ENCODE measurements around the gene RPL23.

DNA sequence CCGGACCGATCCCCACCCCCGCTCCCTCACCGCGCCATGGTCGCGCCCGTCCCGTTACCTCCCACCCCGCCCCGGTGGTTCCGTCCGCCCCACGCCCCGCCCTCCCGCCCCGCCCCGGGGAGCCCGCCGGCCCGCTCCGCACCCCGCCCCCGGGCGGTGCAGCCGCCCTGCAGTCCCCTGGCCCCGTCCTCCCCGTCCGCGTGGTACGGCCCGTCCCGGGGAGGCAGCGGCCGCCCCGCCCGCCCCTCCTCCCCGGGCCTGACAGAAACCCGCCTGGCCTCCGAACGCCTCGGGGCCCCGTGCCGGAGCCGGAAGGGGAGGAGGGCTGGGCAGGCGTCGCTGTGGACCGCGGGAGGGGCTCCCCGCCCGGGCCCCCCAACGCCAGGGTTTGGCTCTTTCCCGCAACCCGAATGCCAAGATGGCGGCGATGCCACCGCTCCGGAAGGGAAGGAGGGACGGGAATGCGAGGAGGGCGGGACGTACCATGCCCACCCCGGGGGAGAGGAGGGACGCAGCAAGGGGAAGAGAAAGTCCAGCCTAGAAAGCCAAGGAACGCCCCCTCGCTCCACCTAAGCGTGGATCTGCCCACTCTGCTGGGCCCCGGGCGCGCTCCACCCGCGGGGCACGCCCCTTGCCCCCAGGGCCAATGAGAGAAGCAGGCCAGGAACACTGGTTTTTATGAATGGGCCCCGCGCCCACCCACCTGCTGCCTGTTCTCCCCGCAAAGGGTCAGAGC, 53.9 kb downstream of the RPL23 start, which contains the start of gene PIP4K2B:
- peak in 1 of 4 donors; percentile 48 for TF ChIP-seq POLR2A (IDR thresholded peaks at IDR 0.05)
- TF ChIP-seq, protein P1, sequence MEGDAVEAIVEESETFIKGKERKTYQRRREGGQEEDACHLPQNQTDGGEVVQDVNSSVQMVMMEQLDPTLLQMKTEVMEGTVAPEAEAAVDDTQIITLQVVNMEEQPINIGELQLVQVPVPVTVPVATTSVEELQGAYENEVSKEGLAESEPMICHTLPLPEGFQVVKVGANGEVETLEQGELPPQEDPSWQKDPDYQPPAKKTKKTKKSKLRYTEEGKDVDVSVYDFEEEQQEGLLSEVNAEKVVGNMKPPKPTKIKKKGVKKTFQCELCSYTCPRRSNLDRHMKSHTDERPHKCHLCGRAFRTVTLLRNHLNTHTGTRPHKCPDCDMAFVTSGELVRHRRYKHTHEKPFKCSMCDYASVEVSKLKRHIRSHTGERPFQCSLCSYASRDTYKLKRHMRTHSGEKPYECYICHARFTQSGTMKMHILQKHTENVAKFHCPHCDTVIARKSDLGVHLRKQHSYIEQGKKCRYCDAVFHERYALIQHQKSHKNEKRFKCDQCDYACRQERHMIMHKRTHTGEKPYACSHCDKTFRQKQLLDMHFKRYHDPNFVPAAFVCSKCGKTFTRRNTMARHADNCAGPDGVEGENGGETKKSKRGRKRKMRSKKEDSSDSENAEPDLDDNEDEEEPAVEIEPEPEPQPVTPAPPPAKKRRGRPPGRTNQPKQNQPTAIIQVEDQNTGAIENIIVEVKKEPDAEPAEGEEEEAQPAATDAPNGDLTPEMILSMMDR (IDR thresholded peaks at IDR 0.05) = no peak

All from esophagus squamous epithelium (tissue), 4 donors.